ENCODE data around the gene APBB2.

APBB2 gene

DNA sequence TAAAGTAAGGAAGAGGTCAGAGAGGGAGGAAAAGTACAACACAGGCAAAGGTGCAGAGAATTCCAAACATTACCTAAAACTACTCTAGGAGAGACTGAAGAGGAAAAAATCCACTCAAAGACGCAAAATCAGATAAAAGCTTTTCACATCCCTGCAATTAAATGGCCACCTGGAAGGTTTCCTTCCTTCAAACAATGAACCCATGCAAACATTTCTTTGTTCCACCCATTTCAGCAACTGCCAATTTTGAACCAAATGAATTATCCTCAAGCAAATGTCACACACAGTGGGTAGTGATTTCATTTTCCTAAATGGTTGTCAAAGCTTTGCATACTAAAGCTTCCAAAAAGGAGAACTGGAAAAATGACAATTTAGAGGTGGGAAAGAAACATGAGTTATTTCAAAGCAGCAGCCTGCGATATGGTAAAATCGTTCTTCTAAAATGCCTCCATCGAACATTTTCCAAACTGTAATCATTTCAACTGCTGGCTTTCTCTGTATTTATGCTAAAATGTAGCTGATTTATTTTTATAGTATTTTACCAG, 45.0 kb downstream of the APBB2 start:
- no peak overlapping the region for H3K4me3 Mint-ChIP-seq

DNA sequence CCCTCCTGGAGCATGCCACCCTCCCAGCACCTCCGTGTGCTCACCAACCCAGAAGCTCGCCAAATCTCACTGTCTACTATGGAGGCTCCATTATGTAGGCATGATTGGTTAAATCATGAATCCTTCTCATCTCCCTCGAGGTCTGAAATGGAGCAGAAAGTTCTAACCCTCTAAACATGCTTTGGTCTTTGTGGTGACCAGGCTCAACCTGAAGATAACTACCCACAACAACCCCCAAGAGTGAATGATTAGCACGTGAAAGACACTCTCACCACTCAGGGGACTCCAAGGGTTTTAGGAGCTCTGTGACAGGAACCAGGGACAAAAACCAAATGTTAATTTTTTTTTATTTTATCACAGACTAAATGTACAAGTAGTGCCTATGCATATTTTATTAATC, 47.2 kb downstream of the APBB2 start:
- ATAC-seq (replicated peaks) = no peak
- H3K4me1 Mint-ChIP-seq = no peaks in the 10 kb centered on the region
- peaks cover 0 to 3% of the 10 kb centered on the region in 2 donors for H3K9me3 Mint-ChIP-seq
- no peaks in the 10 kb centered on the region for H3K36me3 Mint-ChIP-seq
- no peak overlapping the region for H3K4me3 Mint-ChIP-seq
- no peak for DNase-seq
- peaks cover 0 to 13% of the 10 kb centered on the region in 2 donors for H3K27me3 Mint-ChIP-seq
- no peak overlapping the region for H3K27ac Mint-ChIP-seq

More for the DNA sequence above, 45.0 kb downstream of the APBB2 start:
- Mint-ChIP-seq H3K27me3 (peaks cover 0 to 13% of the 10 kb centered on the region in 2 donors), H3K9me3 (peaks cover 0 to 4% of the 10 kb centered on the region in 2 donors), H3K27ac (no peak overlapping the region), H3K4me1 (no peaks in the 10 kb centered on the region), H3K36me3 (no peaks in the 10 kb centered on the region)
- no peak for DNase-seq
- ATAC-seq (replicated peaks) = no peak

DNA sequence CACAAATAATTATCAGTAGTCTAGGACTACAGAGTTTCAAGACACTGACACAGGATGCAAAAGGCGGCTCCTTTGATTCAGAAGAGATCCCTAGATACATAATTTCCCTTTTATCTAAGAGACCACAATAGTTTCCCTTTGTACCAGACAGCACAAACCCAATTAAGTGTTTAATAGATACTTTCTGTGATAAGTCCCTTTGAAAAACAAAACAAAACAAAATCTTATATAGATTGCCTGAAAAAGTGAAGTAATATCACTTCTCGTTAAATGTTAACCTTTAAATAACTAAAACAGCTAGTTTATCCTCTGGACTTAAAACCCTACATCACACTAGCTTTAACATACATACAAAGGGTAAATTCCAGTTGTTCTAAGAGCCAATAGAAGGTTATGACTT, 49.9 kb downstream of the APBB2 start:
- Mint-ChIP-seq H3K27ac (no peak overlapping the region), H3K9me3 (peaks cover 0 to 1% of the 10 kb centered on the region in 2 donors), H3K36me3 (no peaks in the 10 kb centered on the region), H3K4me3 (no peak overlapping the region), H3K4me1 (no peaks in the 10 kb centered on the region), H3K27me3 (peaks cover 0 to 13% of the 10 kb centered on the region in 2 donors)
- DNase-seq (no peak), ATAC-seq (replicated peaks) (no peak)

DNA sequence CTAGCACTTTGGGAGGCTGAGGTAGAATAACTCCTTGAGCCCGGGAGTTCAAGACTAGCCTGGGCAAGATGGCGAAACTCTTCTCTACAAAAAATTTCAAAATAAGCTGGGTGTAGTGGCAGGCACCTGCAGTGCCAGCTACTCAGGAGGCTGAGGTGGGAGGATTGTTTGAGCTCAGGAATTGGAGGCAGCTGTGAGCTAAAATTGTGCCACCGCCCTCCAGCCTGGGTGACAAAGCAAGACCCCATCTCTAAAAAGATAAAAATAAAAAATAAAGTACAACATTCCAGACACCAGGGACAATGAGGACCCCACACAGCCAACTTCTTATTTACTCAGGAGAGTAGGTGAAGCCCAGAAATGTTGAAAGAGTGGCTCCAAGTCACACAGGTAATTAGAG, 53.0 kb downstream of the APBB2 start:
- Mint-ChIP-seq H3K4me1 (no peaks in the 10 kb centered on the region), H3K27me3 (peaks cover 0 to 6% of the 10 kb centered on the region in 2 donors), H3K4me3 (no peak overlapping the region), H3K27ac (no peak overlapping the region), H3K9me3 (peaks cover 0 to 1% of the 10 kb centered on the region in 2 donors), H3K36me3 (no peaks in the 10 kb centered on the region)
- DNase-seq (no peak), ATAC-seq (replicated peaks) (no peak)

DNA sequence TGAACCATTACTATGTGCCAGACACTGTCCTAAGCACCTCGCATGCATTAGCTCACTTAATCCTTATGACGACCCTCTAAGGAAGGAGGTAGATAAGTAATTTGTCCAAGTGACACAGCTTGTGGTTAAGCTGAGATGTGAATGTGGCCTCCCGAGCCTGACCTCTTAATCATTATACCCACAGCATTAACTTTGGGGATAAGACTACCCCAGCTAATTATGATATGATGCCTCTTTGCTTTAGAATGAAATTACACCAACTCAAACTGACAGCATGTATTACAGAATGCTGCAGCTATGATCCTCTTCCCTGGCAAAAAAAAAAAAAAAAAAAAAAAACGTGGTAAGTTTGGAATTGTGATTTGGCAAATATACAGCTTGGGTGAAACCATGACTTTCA, 53.5 kb downstream of the APBB2 start:
- no peak overlapping the region for H3K4me3 Mint-ChIP-seq
- H3K36me3 Mint-ChIP-seq = no peaks in the 10 kb centered on the region
- no peak overlapping the region for H3K27ac Mint-ChIP-seq
- ATAC-seq (replicated peaks) = no peak
- no peak for DNase-seq
- peaks cover 0 to 6% of the 10 kb centered on the region in 2 donors for H3K27me3 Mint-ChIP-seq
- H3K9me3 Mint-ChIP-seq = peaks cover 0 to 1% of the 10 kb centered on the region in 2 donors
- H3K4me1 Mint-ChIP-seq = no peaks in the 10 kb centered on the region

DNA sequence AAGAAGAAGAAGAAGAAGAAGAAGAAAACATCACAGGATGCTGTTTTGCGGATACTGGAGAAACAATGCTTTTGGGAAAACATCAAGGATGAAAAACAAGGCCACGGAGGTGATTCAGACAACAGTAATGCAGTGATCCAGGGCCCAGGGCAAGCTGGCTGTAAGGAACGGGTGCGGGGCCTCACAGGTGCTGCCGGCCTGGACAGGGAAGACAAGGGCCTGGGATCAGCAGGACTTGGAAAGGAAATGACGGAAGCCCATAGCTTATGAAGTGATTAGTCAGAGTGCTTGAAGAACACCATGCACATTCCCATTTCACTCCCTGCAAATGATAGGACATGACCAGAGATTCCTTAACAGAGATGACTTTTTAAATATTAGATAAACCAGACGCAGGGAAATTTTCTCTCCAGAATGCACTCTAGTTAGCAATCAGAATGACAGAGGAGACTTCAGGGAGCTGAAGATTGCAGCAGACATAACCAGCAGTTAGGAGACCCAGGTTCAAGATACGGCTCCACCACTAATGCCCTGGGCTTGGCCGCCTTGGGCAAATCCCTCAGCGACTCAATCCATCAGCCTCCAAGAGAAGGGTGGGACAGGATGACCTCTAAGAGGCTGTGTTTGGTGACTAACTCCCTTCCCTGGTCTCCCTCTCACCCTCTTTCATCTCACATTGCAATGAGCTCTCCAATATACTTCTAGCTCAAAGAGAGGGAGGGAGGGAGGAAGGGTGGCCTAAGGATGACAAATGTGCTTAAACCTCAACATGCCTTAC, 54.1 kb downstream of the APBB2 start:
- H3K27ac Mint-ChIP-seq = no peak overlapping the region
- ATAC-seq (replicated peaks) = no peak
- H3K36me3 Mint-ChIP-seq = no peaks in the 10 kb centered on the region
- H3K4me1 Mint-ChIP-seq = no peaks in the 10 kb centered on the region
- no peaks in the 10 kb centered on the region for H3K9me3 Mint-ChIP-seq
- peaks cover 0 to under 1% of the 10 kb centered on the region in 2 donors for H3K27me3 Mint-ChIP-seq
- H3K4me3 Mint-ChIP-seq = no peak overlapping the region
- DNase-seq = no peak

DNA sequence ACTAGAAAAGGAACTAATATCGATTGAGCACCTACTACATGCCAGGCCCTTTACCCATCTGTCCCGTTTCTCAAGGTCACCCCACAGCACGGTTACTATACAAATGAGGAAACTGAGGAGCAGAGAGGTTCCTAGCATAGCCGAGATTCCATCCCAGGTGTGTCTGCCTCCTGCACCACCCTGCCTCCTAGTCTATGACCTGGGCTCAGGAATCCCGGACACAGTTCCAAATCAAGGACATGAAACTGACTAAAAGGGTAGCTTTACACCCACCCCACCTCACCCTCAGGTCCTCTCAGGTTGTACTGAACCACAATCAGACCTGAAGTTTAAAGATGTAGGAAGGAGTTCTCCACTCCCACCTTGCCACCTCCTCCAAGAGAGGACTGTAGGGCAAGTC, 55.6 kb downstream of the APBB2 start:
- DNase-seq (no peak), ATAC-seq (replicated peaks) (no peak)
- Mint-ChIP-seq H3K4me3 (no peak overlapping the region), H3K27ac (no peak overlapping the region), H3K4me1 (no peaks in the 10 kb centered on the region), H3K9me3 (no peaks in the 10 kb centered on the region), H3K27me3 (no peaks in the 10 kb centered on the region), H3K36me3 (no peaks in the 10 kb centered on the region)

DNA sequence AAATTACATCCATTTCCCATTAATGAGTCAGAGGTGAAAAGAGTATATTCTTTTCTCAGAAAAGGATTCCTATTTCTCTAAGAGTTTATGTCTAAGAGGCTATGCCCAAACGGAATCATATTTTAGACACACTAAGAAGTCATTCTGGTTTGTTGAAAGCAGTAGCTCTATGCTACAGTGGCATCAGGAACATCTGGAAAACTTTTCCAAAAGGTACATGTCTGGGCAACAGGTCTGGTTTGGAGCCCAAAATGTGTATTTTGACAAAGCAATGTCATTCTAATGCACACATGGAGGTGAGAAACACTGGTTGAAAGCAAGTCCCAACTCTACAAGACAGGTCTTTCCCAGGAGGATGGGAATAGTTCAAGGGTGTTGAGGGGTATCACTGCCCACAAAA, 56.1 kb downstream of the APBB2 start:
- no peak for DNase-seq
- H3K27me3 Mint-ChIP-seq = no peaks in the 10 kb centered on the region
- H3K36me3 Mint-ChIP-seq = no peaks in the 10 kb centered on the region
- ATAC-seq (replicated peaks) = no peak
- no peaks in the 10 kb centered on the region for H3K4me1 Mint-ChIP-seq
- H3K9me3 Mint-ChIP-seq = no peaks in the 10 kb centered on the region
- no peak overlapping the region for H3K27ac Mint-ChIP-seq
- no peak overlapping the region for H3K4me3 Mint-ChIP-seq

DNA sequence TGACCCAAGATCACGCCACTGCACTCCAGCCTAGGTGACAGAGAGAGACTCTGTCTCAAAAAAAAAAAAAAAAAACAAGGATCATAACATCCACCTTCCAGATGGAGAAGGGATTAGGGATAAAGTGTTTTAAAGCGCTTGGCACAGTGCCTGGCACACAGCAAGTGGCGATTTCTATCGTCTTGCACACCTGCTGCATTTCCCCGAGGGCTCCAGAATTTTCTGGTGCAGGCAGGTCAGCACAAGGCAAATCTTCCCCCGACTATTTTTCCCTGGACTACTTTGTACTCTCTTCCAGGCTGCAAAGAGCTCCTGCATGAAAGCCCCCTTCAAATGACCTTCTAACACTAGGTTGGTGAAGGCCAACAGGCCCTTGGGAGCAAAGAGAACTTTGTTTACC, 57.3 kb downstream of the APBB2 start:
- Mint-ChIP-seq H3K27ac (no peak overlapping the region), H3K9me3 (no peaks in the 10 kb centered on the region), H3K27me3 (no peaks in the 10 kb centered on the region), H3K36me3 (no peaks in the 10 kb centered on the region), H3K4me3 (no peak overlapping the region), H3K4me1 (no peaks in the 10 kb centered on the region)
- DNase-seq = no peak
- ATAC-seq (replicated peaks) = no peak

DNA sequence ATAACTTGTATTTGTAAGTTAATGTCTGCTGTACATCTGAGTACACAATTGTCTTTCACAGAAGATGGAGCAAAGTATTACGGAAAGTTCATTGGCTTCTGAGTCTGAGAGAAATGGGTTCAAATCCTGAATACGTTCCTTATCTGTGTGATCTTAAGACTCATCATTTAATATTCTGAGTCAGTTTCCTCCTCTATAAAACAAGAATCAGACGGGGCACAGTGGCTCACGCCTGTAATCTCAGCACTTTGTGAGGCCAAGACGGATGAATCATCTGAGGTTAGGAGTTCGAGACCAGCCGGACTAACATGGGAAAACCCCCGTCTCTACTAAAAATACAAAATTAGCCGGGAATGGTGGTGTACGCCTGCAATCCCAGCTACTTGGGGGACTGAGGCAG, 57.8 kb downstream of the APBB2 start:
- Mint-ChIP-seq H3K4me1 (no peaks in the 10 kb centered on the region), H3K4me3 (no peak overlapping the region), H3K9me3 (no peaks in the 10 kb centered on the region), H3K36me3 (no peaks in the 10 kb centered on the region), H3K27ac (no peak overlapping the region), H3K27me3 (no peaks in the 10 kb centered on the region)
- no peak for DNase-seq
- ATAC-seq (replicated peaks) = no peak

DNA sequence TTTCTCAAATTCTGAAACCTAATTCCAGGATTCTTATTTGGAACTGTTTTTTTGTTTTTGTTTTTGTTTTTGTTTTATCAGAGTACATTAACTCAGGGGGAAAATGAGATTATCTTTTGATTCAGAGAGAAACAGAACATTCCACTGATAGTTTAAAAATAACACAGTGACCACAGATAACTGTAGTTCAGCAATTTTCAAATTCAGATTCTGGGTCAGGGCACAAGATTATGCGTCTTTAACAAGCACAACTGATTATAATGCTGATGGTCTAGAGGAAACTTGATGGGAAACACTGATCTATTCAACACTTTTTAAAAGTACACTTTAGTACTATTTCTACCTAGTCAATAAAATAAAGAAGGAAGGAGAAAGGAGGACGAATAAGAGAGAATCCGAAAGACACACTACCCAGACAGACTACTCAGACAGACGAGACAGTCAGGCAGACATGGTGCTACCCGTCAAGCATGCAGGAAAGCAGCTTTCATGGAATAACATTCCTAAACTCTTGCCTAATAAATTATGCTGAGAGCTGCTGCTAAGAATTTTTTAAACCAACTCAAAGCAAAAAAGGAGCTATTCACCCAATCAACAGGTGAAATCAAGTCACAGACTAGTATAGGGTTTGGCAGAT, 59.0 kb downstream of the APBB2 start:
- ATAC-seq (replicated peaks) (no peak), DNase-seq (no peak)
- no peaks in the 10 kb centered on the region for H3K9me3 Mint-ChIP-seq
- H3K27ac Mint-ChIP-seq = no peak overlapping the region
- no peaks in the 10 kb centered on the region for H3K4me1 Mint-ChIP-seq
- no peaks in the 10 kb centered on the region for H3K36me3 Mint-ChIP-seq
- no peak overlapping the region for H3K4me3 Mint-ChIP-seq
- H3K27me3 Mint-ChIP-seq = peaks cover 0 to 9% of the 10 kb centered on the region in 2 donors

DNA sequence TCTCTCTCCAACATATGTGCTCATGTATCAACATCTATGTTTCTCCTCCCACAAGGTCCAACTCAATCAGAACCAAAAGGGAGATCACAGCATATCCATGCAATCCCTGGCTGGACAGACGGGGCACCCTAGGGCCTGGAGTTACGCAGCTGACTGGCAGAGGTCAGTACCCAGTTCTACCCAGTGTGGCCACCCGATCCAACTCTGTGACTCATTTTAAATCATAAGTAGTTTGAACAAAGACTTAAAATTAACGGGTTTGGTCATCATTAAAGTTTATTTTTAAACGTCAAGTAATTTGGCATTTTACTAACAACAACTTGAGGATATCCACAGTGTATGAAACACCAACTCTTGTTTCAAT, 59.5 kb downstream of the APBB2 start:
- ATAC-seq (replicated peaks) (no peak), DNase-seq (no peak)
- Mint-ChIP-seq H3K9me3 (peaks cover 0 to under 1% of the 10 kb centered on the region in 2 donors), H3K36me3 (no peaks in the 10 kb centered on the region), H3K27ac (no peak overlapping the region), H3K4me3 (no peak overlapping the region), H3K4me1 (no peaks in the 10 kb centered on the region), H3K27me3 (peaks cover 0 to 11% of the 10 kb centered on the region in 2 donors)

DNA sequence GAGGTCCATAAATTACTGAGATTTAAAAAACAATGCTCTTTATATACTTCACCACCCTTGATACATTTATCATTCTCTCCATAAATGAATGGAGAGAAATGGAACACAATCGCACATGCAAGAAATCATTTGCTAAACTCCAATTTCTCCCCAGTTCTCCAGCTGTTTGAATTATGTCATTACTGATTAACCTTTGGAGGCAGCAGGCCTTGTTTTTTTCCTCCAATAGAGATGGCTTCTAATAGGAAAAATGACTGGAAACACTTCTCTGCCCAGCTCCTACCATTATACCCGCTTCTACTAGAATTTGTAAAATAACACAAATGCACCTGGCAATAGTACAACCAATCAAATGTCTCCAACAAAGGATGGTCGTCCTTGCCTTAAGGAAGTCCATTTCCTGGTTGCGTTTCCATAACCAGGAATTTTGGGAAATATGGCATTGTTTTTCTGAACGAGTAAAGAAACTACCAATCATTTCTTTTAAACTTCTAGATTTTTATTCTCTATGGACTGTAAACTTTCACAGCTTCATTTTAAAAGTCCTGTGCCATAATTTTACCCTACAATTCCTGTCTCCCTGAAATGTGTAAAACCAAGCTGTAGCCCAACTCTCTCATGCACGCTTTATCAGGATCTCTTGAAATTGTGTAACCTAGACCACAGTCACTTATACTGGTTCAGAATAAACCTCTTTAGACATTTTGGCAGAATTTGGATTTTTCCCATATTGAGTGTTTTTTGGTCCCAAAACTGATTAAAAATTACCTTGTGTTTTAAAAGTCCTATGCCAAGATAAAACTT, 60.1 kb downstream of the APBB2 start:
- ATAC-seq (replicated peaks) = no peak
- H3K4me1 Mint-ChIP-seq = no peaks in the 10 kb centered on the region
- H3K36me3 Mint-ChIP-seq = no peaks in the 10 kb centered on the region
- H3K27ac Mint-ChIP-seq = no peak overlapping the region
- peaks cover 0 to 15% of the 10 kb centered on the region in 2 donors for H3K27me3 Mint-ChIP-seq
- no peak for DNase-seq
- no peak overlapping the region for H3K4me3 Mint-ChIP-seq
- peaks cover 0 to 3% of the 10 kb centered on the region in 2 donors for H3K9me3 Mint-ChIP-seq

DNA sequence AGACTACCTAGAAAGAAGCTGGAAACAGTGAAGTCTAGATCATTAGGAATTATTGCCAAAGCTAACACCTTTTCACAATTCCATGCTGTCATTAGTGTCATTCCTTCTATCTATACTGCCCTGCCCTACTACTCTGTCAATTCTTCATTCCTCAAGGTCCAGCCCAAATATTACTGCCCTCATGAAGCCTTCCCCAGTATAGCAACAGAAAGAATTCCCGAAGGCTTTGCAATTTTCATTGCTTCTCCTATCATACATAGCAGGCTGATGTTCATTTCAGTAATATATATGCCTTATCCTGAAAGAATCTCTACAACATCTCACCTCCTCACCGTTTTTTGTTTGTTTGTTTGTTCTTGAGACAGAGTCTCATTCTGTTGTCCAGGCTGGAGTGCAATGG, 63.9 kb downstream of the APBB2 start:
- Mint-ChIP-seq H3K27me3 (peaks cover 0 to 15% of the 10 kb centered on the region in 2 donors), H3K4me1 (no peaks in the 10 kb centered on the region), H3K9me3 (peaks cover 0 to 3% of the 10 kb centered on the region in 2 donors), H3K4me3 (no peak overlapping the region), H3K36me3 (no peaks in the 10 kb centered on the region), H3K27ac (no peak overlapping the region)
- no peak for DNase-seq
- ATAC-seq (replicated peaks) = no peak

All from stimulated activated naive B cell treated with anti-CD40 and anti-IgM and Interleukin-4, amounts not matched to agents 10 μg/mL and 1 μg/mL and 100 μg/mL, for 72 hours (primary cell).